Glutamatergic neuron (in vitro differentiated cells): ENCODE data around the gene RNF212. TPM values are rescaled to one million over a fixed set of nuclear protein-coding genes. Genes with fewer than 3 reads are reported as not detected.
A peak's percentile ranks its signal among the peaks of the same experiment; 100 is the strongest.

Experiments used
- DNase-seq: peaks from one replicate; pipeline ENCODE4 v3.0.0; 2022
- H3K27ac Mint-ChIP-seq: one replicate; pipeline ENCODE4 v1.8.0; 2020; ENCODE audit warnings: mild to moderate bottlenecking, mixed read lengths, inconsistent platforms; ENCODE audit not compliant: unreplicated experiment
- H3K27me3 Mint-ChIP-seq: one replicate; pipeline ENCODE4 v1.8.0; 2020; ENCODE audit warnings: mild to moderate bottlenecking, moderate library complexity, mixed read lengths, inconsistent platforms; ENCODE audit not compliant: unreplicated experiment
- H3K36me3 Mint-ChIP-seq: one replicate; pipeline ENCODE4 v1.8.0; 2020; ENCODE audit warnings: mild to moderate bottlenecking, mixed read lengths, inconsistent platforms; ENCODE audit not compliant: unreplicated experiment
- H3K4me1 Mint-ChIP-seq: one replicate; pipeline ENCODE4 v1.8.0; 2020; ENCODE audit warnings: mild to moderate bottlenecking, low read depth, mixed read lengths, inconsistent platforms; ENCODE audit not compliant: unreplicated experiment
- H3K4me3 Mint-ChIP-seq: one replicate; pipeline ENCODE4 v1.8.0; 2020; ENCODE audit warnings: mild to moderate bottlenecking, mixed read lengths, inconsistent platforms; ENCODE audit not compliant: unreplicated experiment
- H3K9me3 Mint-ChIP-seq: one replicate; pipeline ENCODE4 v1.8.0; 2020; ENCODE audit warnings: mild to moderate bottlenecking, moderate library complexity, mixed read lengths, inconsistent platforms; ENCODE audit not compliant: unreplicated experiment
- total RNA-seq: library from RNA; stranded (reverse); fragmentation: NEBNext Ultra II Directional; extraction: Animal tissue kit (Norgen Biotek cat#: 25700); gene quantifications from one replicate; pipeline ENCODE4 v1.2.1, GENCODE V29; 2021; ENCODE audit not compliant: unreplicated experiment
- TF ChIP-seq, protein P1 (sequence below): fragments of 200-600 bp; sonication (generic); IDR thresholded peaks from one replicate; pipeline ENCODE4 v1.5.0; 2021; ENCODE audit not compliant: partially characterized antibody, unreplicated experiment

Gene RNF212
- total RNA-seq, 1 donor from 2014 or later: 11.1 TPM

DNA sequence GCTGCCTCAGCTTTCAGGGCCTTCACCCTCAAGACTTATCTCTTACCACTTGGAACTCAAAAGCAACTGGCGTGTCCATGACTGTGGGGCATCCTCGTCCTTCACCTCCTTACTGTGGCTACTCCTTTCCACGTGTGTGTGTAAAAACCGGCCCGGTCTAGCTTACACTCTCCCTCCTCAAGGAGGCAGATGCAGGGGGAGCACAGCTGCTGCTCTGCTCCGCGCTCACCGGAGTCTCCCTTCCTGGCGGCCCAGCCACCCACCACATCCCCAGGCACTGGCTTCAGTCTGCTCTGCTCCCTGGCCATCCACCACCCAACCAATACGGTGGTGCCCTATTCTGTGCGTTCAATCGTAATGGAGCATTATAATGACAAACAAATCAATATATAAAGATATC, 8.3 kb downstream of the RNF212 start:
- Mint-ChIP-seq H3K27ac (peak overlapping the region; percentile 76), H3K36me3 (peaks cover 14% of the 10 kb centered on the region), H3K9me3 (peaks cover 8% of the 10 kb centered on the region), H3K4me1 (peaks cover 20% of the 10 kb centered on the region), H3K27me3 (peaks cover 2% of the 10 kb centered on the region), H3K4me3 (peak overlapping the region; percentile 55)
- TF ChIP-seq, protein P1, sequence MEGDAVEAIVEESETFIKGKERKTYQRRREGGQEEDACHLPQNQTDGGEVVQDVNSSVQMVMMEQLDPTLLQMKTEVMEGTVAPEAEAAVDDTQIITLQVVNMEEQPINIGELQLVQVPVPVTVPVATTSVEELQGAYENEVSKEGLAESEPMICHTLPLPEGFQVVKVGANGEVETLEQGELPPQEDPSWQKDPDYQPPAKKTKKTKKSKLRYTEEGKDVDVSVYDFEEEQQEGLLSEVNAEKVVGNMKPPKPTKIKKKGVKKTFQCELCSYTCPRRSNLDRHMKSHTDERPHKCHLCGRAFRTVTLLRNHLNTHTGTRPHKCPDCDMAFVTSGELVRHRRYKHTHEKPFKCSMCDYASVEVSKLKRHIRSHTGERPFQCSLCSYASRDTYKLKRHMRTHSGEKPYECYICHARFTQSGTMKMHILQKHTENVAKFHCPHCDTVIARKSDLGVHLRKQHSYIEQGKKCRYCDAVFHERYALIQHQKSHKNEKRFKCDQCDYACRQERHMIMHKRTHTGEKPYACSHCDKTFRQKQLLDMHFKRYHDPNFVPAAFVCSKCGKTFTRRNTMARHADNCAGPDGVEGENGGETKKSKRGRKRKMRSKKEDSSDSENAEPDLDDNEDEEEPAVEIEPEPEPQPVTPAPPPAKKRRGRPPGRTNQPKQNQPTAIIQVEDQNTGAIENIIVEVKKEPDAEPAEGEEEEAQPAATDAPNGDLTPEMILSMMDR: no peak
- DNase-seq: no peak

DNA sequence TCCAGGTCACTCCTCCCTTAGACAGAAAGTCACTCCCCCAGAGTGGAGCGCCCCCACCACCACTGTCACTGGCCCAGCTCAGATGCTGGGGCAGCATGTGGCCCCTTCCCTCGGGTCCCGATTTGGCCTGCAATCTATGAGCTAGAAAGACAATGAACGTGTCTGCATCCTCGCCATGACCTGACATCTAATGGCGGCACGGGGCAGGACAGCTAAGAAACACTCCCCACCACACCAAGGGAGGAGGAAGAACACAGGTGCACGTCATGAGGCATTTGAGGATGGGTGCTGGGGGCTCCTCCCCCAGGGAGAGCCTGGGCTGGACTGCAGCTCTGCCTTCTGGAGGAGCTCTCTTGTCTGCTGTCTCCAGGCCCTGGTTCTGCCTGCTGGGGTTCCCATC, 8.7 kb downstream of the RNF212 start:
- no peak overlapping the region for H3K4me3 Mint-ChIP-seq
- H3K27me3 Mint-ChIP-seq: peaks cover 2% of the 10 kb centered on the region
- H3K4me1 Mint-ChIP-seq: peaks cover 20% of the 10 kb centered on the region
- H3K36me3 Mint-ChIP-seq: peaks cover 14% of the 10 kb centered on the region
- TF ChIP-seq, protein P1: no peak
- no peak for DNase-seq
- peaks cover 8% of the 10 kb centered on the region for H3K9me3 Mint-ChIP-seq
- H3K27ac Mint-ChIP-seq: no peak overlapping the region

DNA sequence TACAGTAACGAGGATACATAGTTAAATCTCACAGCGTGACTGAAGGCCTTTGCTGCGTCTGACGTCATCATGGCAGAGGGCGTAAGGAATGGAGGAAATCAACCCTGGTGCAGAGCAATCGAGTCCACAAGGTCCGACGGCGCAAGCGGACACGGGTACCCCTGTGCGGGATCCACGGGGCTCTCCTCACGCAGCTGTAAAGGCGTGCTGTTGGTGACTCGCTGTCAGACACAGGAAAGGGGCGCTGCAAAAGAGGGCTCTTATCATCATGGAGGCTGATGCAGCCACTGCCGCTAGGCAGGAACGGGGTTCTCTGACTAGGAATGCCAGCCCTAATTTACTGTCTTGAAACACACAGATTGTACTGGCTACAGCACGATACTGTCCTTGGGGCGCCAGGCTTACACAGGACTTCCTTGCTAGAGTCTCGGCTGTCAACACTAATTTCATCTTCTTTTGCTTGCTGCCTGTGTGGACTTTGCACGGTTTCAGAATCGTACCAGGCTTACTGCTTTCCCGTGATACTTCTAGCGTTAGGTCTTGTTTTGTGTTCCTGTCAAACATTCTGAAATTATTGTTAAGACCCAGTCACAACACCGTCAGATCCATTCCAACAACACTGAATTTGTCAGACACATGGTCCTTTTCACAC, 13.6 kb downstream of the RNF212 start:
- no peak overlapping the region for H3K27ac Mint-ChIP-seq
- no peak overlapping the region for H3K4me3 Mint-ChIP-seq
- H3K9me3 Mint-ChIP-seq: peaks cover 4% of the 10 kb centered on the region
- peaks cover 10% of the 10 kb centered on the region for H3K4me1 Mint-ChIP-seq
- H3K27me3 Mint-ChIP-seq: peaks cover 4% of the 10 kb centered on the region
- peaks cover 19% of the 10 kb centered on the region for H3K36me3 Mint-ChIP-seq
- no peak for DNase-seq
- TF ChIP-seq, protein P1: no peak

DNA sequence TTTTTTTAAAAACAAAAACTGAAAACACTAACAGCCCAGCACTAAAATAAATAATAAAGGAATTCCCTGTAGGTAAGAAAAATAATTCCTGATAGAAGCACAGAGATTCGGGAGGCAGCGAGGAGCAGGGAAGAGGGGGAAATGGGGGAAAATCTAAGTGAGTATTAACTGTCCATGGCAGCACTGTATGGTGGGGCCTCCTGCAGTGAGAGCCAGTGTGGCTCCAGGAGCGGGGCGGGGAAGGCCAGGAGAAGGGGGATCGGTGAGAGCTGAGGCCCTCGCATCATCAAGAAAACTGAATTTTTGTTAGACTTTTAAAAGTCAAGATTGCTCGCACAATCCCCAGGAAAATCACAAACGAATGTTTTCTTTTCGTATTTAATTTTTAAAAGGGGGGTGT, 14.1 kb downstream of the RNF212 start:
- Mint-ChIP-seq H3K27ac (no peak overlapping the region), H3K4me3 (no peak overlapping the region), H3K4me1 (peaks cover 7% of the 10 kb centered on the region), H3K27me3 (peaks cover 2% of the 10 kb centered on the region), H3K36me3 (peaks cover 19% of the 10 kb centered on the region), H3K9me3 (peaks cover 3% of the 10 kb centered on the region)
- TF ChIP-seq, protein P1: no peak
- no peak for DNase-seq

DNA sequence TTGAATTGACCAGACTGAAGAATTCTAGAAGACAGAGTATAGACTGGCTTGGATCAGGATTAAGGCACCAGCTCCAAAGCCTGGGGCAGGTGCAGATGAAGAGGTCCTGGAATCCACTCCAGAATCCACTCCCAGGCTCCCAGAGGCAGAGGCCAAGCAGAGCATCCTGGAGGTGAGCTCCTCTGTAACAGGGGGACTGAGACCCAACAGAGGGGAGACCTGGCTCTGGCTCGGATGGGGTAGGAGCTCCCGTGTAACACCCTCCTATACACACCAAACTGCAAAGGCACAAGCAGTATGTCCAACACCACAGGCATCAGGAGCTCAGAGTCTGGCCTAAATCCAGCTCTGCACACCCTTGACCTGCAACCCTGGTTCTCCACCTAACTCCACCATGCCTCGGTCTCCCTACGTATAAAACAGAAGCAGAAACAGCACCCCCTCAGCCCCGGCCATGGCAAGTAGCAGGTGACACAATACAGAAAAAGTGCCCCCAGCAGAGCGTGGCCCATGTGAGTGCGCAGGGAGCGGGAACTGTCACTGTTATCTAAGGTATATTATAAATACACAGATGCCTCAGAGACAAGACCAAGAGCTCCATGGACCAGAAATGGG, 14.9 kb downstream of the RNF212 start:
- Mint-ChIP-seq H3K9me3 (peaks cover 3% of the 10 kb centered on the region), H3K36me3 (peaks cover 19% of the 10 kb centered on the region), H3K27ac (no peak overlapping the region), H3K4me3 (no peak overlapping the region), H3K4me1 (no peaks in the 10 kb centered on the region), H3K27me3 (peaks cover 4% of the 10 kb centered on the region)
- TF ChIP-seq, protein P1: no peak
- DNase-seq: no peak
